H1 (cell line): ENCODE results near the gene CFAP92. TPM values are rescaled to one million over a fixed set of nuclear protein-coding genes. Genes with fewer than 3 reads are reported as not detected.
A peak's percentile ranks its signal among the peaks of the same experiment; 100 is the strongest.

ENCODE experiments used
- CTCF ChIA-PET: fragments of 300-600 bp; sonication (Branson Sonifier 250); formaldehyde crosslinking; loops from one replicate; lab custom pipeline; 2021; ENCODE audit not compliant: partially characterized antibody; lab: Charles Lee
- POLR2A ChIA-PET: fragments of 300-600 bp; sonication (Branson Sonifier 250); formaldehyde crosslinking; loops from one replicate; lab custom pipeline; 2021; ENCODE audit warnings: inconsistent platforms; ENCODE audit not compliant: partially characterized antibody; lab: Charles Lee
- DNase-seq, 2 experiments: peaks; one replicate each; pipeline versions ENCODE4 v3.0.0 to v3.0.0-alpha.2; 2010 to 2022; ENCODE audit warnings: low spot score in 2 of 2, low read depth in 1 of 2, mixed read lengths in 1 of 2
- FAIRE-seq: peaks from 2 replicates; lab custom pipeline; 2011; peaks lifted over from hg19 to GRCh38; lab: Jason Lieb, UNC
- H2AFZ ChIP-seq: 2 replicates; pipeline ENCODE4 v1.8.1; 2012; ENCODE audit warnings: low read length, inconsistent platforms
- H2AK5ac ChIP-seq: 2 replicates; pipeline ENCODE4 v1.6.1; 2013; ENCODE audit warnings: low read depth, low read length
- H2BK120ac ChIP-seq: replicated peaks from 2 replicates; pipeline ENCODE3; 2013; ENCODE audit warnings: low read depth, low read length, inconsistent platforms
- H2BK12ac ChIP-seq: 2 replicates; pipeline ENCODE4 v1.6.1; 2013; ENCODE audit warnings: low read depth, low read length
- H2BK15ac ChIP-seq: 2 replicates; pipeline ENCODE4 v1.6.1; 2013; ENCODE audit warnings: low read length
- H2BK20ac ChIP-seq: 2 replicates; pipeline ENCODE4 v1.6.1; 2013; ENCODE audit warnings: low read length
- H2BK5ac ChIP-seq: 2 replicates; pipeline ENCODE4 v1.6.1; 2013; ENCODE audit warnings: low read depth, low read length
- H3K14ac ChIP-seq: 2 replicates; pipeline ENCODE4 v1.6.1; 2013; ENCODE audit warnings: inconsistent platforms; ENCODE audit not compliant: insufficient read length
- H3K18ac ChIP-seq: 2 replicates; pipeline ENCODE4 v1.6.1; 2013; ENCODE audit warnings: low read length; ENCODE audit errors: extremely low read depth
- H3K23ac ChIP-seq: 2 replicates; pipeline ENCODE4 v1.6.1; 2013; ENCODE audit warnings: inconsistent platforms; ENCODE audit not compliant: insufficient read length
- H3K23me2 ChIP-seq: 2 replicates; pipeline ENCODE4 v1.6.1; 2013; ENCODE audit warnings: low read depth, low read length
- H3K27ac ChIP-seq: 2 replicates; pipeline ENCODE4 v1.6.1; 2011; ENCODE audit warnings: low read depth, low read length, inconsistent platforms
- H3K27me3 ChIP-seq, 4 experiments: replicated peaks in 1 of 4; 1 replicate in 1 of 4; 2 replicates in 3 of 4; pipeline versions ENCODE4 v1.6.1 to v1.8.1; 2011 to 2013; ENCODE audit warnings: low read length in 3 of 4, mild to moderate bottlenecking in 3 of 4, inconsistent platforms in 2 of 4, mixed read lengths in 2 of 4, moderate library complexity in 1 of 4; ENCODE audit not compliant: control insufficient read depth in 3 of 4, insufficient read depth in 3 of 4; ENCODE audit errors: extremely low read depth in 1 of 4
- H3K36me3 ChIP-seq, 4 experiments: 2 replicates each; pipeline versions ENCODE4 v1.6.1 to v1.8.1; 2011 to 2013; ENCODE audit warnings: mild to moderate bottlenecking in 4 of 4, low read length in 3 of 4, moderate library complexity in 2 of 4, control low read depth in 1 of 4, inconsistent platforms in 1 of 4; ENCODE audit not compliant: insufficient read depth in 4 of 4, control insufficient read depth in 2 of 4
- H3K4ac ChIP-seq: replicated peaks from 2 replicates; pipeline ENCODE3; 2013; ENCODE audit warnings: low read length, low read depth, mixed read lengths, inconsistent platforms; ENCODE audit not compliant: insufficient read length
- H3K4me1 ChIP-seq, 4 experiments: replicated peaks in 1 of 4; 1 replicate in 1 of 4; 2 replicates in 3 of 4; pipeline versions ENCODE4 v1.6.1 to v1.8.1; 2011 to 2013; ENCODE audit warnings: low read length in 3 of 4, inconsistent platforms in 2 of 4, mixed read lengths in 1 of 4; ENCODE audit not compliant: insufficient read depth in 4 of 4, control insufficient read depth in 3 of 4
- H3K4me2 ChIP-seq, 2 experiments: 2 replicates each; pipeline versions ENCODE4 v1.6.1 to v1.8.1; 2011 to 2013; ENCODE audit warnings: low read depth in 2 of 2, low read length in 2 of 2, control low read depth in 1 of 2, inconsistent platforms in 1 of 2, mild to moderate bottlenecking in 1 of 2; ENCODE audit not compliant: insufficient read depth in 1 of 2
- H3K4me3 ChIP-seq, 4 experiments: fragments of 200-600, 300-600 bp in 1 of 4; sonication (generic), shearing (Covaris generic), sonication (Bioruptor Twin) in 1 of 4; 2 replicates each; pipeline versions ENCODE4 v1.5.1 to v1.8.1; 2011 to 2016; ENCODE audit warnings: low read length in 4 of 4, low read depth in 3 of 4, control low read depth in 2 of 4, inconsistent platforms in 2 of 4, mild to moderate bottlenecking in 2 of 4, mixed read lengths in 1 of 4, moderate library complexity in 1 of 4; ENCODE audit not compliant: insufficient read depth in 2 of 4; ENCODE audit errors: extremely low read depth in 1 of 4
- H3K56ac ChIP-seq: replicated peaks from 2 replicates; pipeline ENCODE3; 2013; ENCODE audit warnings: low read depth, mild to moderate bottlenecking, mixed read lengths, low read length, inconsistent platforms; ENCODE audit not compliant: insufficient read length
- H3K79me1 ChIP-seq: 2 replicates; pipeline ENCODE4 v1.6.1; 2013; ENCODE audit warnings: low read depth, low read length, control low read depth
- H3K79me2 ChIP-seq, 2 experiments: 2 replicates each; pipeline versions ENCODE4 v1.6.1 to v1.8.1; 2012 to 2013; ENCODE audit warnings: low read length in 2 of 2, mild to moderate bottlenecking in 2 of 2, inconsistent platforms in 1 of 2; ENCODE audit not compliant: insufficient read depth in 2 of 2, control insufficient read depth in 1 of 2
- H3K9ac ChIP-seq, 4 experiments: replicated peaks in 1 of 4; 1 replicate in 1 of 4; 2 replicates in 3 of 4; pipeline versions ENCODE4 v1.6.1 to v1.8.1; 2011 to 2013; ENCODE audit warnings: low read depth in 3 of 4, low read length in 3 of 4, control low read depth in 2 of 4, mild to moderate bottlenecking in 2 of 4, moderate library complexity in 2 of 4, inconsistent platforms in 1 of 4; ENCODE audit errors: extremely low read depth in 1 of 4
- H3K9me3 ChIP-seq, 2 experiments: 2 replicates each; pipeline versions ENCODE4 v1.6.1 to v1.8.1; 2012 to 2013; ENCODE audit warnings: mild to moderate bottlenecking in 2 of 2, moderate library complexity in 2 of 2, control low read depth in 1 of 2, inconsistent platforms in 1 of 2, low read depth in 1 of 2, low read length in 1 of 2, mixed read lengths in 1 of 2; ENCODE audit not compliant: insufficient read depth in 2 of 2
- H4K20me1 ChIP-seq, 2 experiments: replicated peaks in 1 of 2; 2 replicates each; pipeline versions ENCODE3 to v1.8.1; 2011 to 2013; ENCODE audit warnings: inconsistent platforms in 2 of 2, low read length in 2 of 2, mild to moderate bottlenecking in 1 of 2; ENCODE audit not compliant: insufficient read depth in 2 of 2, control insufficient read depth in 1 of 2
- H4K5ac ChIP-seq: 2 replicates; pipeline ENCODE4 v1.6.1; 2013; ENCODE audit warnings: low read length, low read depth, mixed read lengths, inconsistent platforms; ENCODE audit not compliant: insufficient read length
- H4K8ac ChIP-seq: 2 replicates; pipeline ENCODE4 v1.8.0; 2013; ENCODE audit warnings: mild to moderate bottlenecking, moderate library complexity, low read length, inconsistent platforms; ENCODE audit not compliant: insufficient read depth; ENCODE audit errors: extremely low read depth
- H4K91ac ChIP-seq: replicated peaks from 2 replicates; pipeline ENCODE3; 2013; ENCODE audit warnings: low read length, mixed read lengths, inconsistent platforms; ENCODE audit not compliant: insufficient read length
- CBX8 ChIP-seq: fragments of 300-800, 300-1000 bp; sonication (generic); IDR thresholded peaks from 2 replicates; pipeline ENCODE4 v1.7.1; 2016; ENCODE audit warnings: low read depth, low read length, borderline replicate concordance
- CEBPB ChIP-seq: IDR thresholded peaks from 2 replicates; pipeline ENCODE4 v1.6.1; 2012; ENCODE audit warnings: low read depth, low read length
- CHD1 ChIP-seq: IDR thresholded peaks from 2 replicates; pipeline ENCODE4 v1.6.1; 2012; ENCODE audit warnings: low read depth, low read length, improper control_type of control experiment
- E2F6 ChIP-seq: IDR thresholded peaks from 2 replicates; pipeline ENCODE4 v1.6.1; 2012; ENCODE audit warnings: inconsistent platforms
- EGR1 ChIP-seq: IDR thresholded peaks from 2 replicates; pipeline ENCODE4 v1.6.1; 2011; ENCODE audit warnings: low read depth, low read length, borderline replicate concordance
- EP300 ChIP-seq, 2 experiments: IDR thresholded peaks; 1 replicate in 1 of 2; 2 replicates in 1 of 2; pipeline ENCODE4 v1.6.1; 2011 to 2012; ENCODE audit warnings: low read depth in 2 of 2, low read length in 2 of 2, mild to moderate bottlenecking in 2 of 2, borderline replicate concordance in 1 of 2, inconsistent platforms in 1 of 2, moderate library complexity in 1 of 2
- JUND ChIP-seq: IDR thresholded peaks from 2 replicates; pipeline ENCODE4 v1.6.1; 2011; ENCODE audit warnings: mild to moderate bottlenecking, improper control_type of control experiment, low read length
- POLR2A ChIP-seq, 2 experiments: IDR thresholded peaks; 1 replicate in 1 of 2; 2 replicates in 1 of 2; pipeline ENCODE4 v1.6.1; 2011; ENCODE audit warnings: low read depth in 2 of 2, low read length in 2 of 2, mild to moderate bottlenecking in 2 of 2; ENCODE audit errors: control extremely low read depth in 1 of 2
- RNF2 ChIP-seq: fragments of 200-900, 300-1000 bp; sonication (generic); IDR thresholded peaks from 2 replicates; pipeline ENCODE4 v1.7.1; 2016; ENCODE audit warnings: borderline replicate concordance, low read depth, mild to moderate bottlenecking, antibody characterized with exemption, low read length; ENCODE audit not compliant: poor library complexity, severe bottlenecking; ENCODE audit errors: missing control alignments
- RXRA ChIP-seq: IDR thresholded peaks from 2 replicates; pipeline ENCODE4 v1.6.1; 2011; ENCODE audit warnings: low read depth, mild to moderate bottlenecking, low read length, moderate library complexity; ENCODE audit not compliant: insufficient read depth
- TEAD4 ChIP-seq: IDR thresholded peaks from 2 replicates; pipeline ENCODE4 v1.6.1; 2012; ENCODE audit warnings: low read depth, low read length, inconsistent platforms, mixed read lengths
- USF2 ChIP-seq: IDR thresholded peaks from 2 replicates; pipeline ENCODE4 v1.6.1; 2011; ENCODE audit warnings: low read length, improper control_type of control experiment
- WGBS, 2 experiments: shearing (Covaris generic) in 1 of 2; methylation state at CpG; one replicate each; pipeline versions ENCODE4 v1.1.6 to v1.1.7; 2013 to 2015; ENCODE audit warnings: low lambda C conversion rate in 2 of 2, mixed read lengths in 2 of 2, inconsistent platforms in 1 of 2, low coverage in 1 of 2, missing lambda C conversion rate in 1 of 2; ENCODE audit not compliant: insufficient replicate concordance in 2 of 2, insufficient coverage in 1 of 2, insufficient read length in 1 of 2; ENCODE audit errors: extremely low coverage in 1 of 2, missing lambda C conversion rate in 1 of 2; 5-methylcytosine and 5-hydroxymethylcytosine counted together
- polyA plus RNA-seq, 7 experiments: library from polyadenylated mRNA; depleted of rRNA in 3 of 7; stranded (reverse) in 5 of 7; unstranded in 2 of 7; fragments of >200 nt in 5 of 7; fragments of 200-250 nt in 2 of 7; gene quantifications; 1 replicate in 5 of 7; 2 replicates in 1 of 7; 4 replicates in 1 of 7; pipeline versions ENCODE4 v1.2.1 to v1.2.3, GENCODE V29; 2011 to 2013; ENCODE audit warnings: missing spikeins in 2 of 7, mixed read lengths in 2 of 7
- total RNA-seq: library from RNA; stranded (reverse); fragmentation: NEBNext Ultra II Directional; extraction: Animal tissue kit (Norgen Biotek cat#: 25700); gene quantifications from 2 replicates; pipeline ENCODE4 v1.2.1, GENCODE V29; 2021

The CFAP92 gene
- total and polyA plus RNA-seq, 2 of the 8 experiments (the other 6 are each of a cell fraction or from before 2014, with no cell fraction given): 0.77 to 2.0 TPM

GRCh38 chr3:129013491-129013891, 19.6 kb upstream of the CFAP92 start:
- Histone ChIP-seq H3K9me3 (no peaks in the 10 kb centered on the region), H2BK15ac (no peak overlapping the region), H3K4ac (no peak overlapping the region), H2AFZ (no peak overlapping the region), H4K5ac (no peak overlapping the region), H3K27ac (no peak overlapping the region), H3K23ac (no peak overlapping the region), H2BK120ac (no peak overlapping the region), H3K23me2 (no peaks in the 10 kb centered on the region), H4K91ac (no peak overlapping the region), H2BK20ac (no peak overlapping the region), H3K4me3 (no peak overlapping the region), H3K9ac (no peak overlapping the region), H4K20me1 (no peaks in the 10 kb centered on the region), H3K79me2 (no peaks in the 10 kb centered on the region), H2BK5ac (no peak overlapping the region), H3K36me3 (no peaks in the 10 kb centered on the region), H3K79me1 (no peaks in the 10 kb centered on the region), H4K8ac (no peak overlapping the region), H3K18ac (no peak overlapping the region), H3K4me2 (no peak overlapping the region), H2AK5ac (no peak overlapping the region), H3K14ac (no peak overlapping the region), H3K4me1 (peaks cover 0 to 7% (median 1%) of the 10 kb centered on the region in 4 experiments; a peak in 2 of 7 replicates), H2BK12ac (no peak overlapping the region), H3K56ac (no peak overlapping the region), H3K27me3 (peaks cover 0 to 4% (median 0%) of the 10 kb centered on the region in 4 experiments; a peak in 2 of 7 replicates)
- CTCF ChIA-PET: interaction anchor here (0.7 to 4.7 kb wide), 9 partner anchors 10 to 43 kb away, joined by 3 to 28 read pairs (median 4); no protein-coding TSS in a partner anchor
- DNase-seq (no peak), FAIRE-seq (no peak)
- POLR2A ChIA-PET: interaction anchor here (2.9 kb wide), 1 partner anchor 11 kb away, joined by 13 read pairs; the partner anchor contains the start of gene EFCC1
- 83% methylated on average over 3 of the region's 3 CpGs; no CpG with 5 or more reads in 1 of the 2 experiments for WGBS, 2 experiments
- TF ChIP-seq RXRA: no peak
- no peak for TF ChIP-seq CEBPB
- no peak for TF ChIP-seq POLR2A (IDR thresholded peaks at IDR 0.05; ENCODE audit: control extremely low read depth in 1 of 2, low read depth in 2 of 2, low read length in 2 of 2)
- no peak for TF ChIP-seq RNF2
- no peak for TF ChIP-seq TEAD4
- no peak for TF ChIP-seq JUND
- TF ChIP-seq CHD1: no peak
- no peak for TF ChIP-seq CBX8
- no peak for TF ChIP-seq EP300 (IDR thresholded peaks at IDR 0.05; ENCODE audit: borderline replicate concordance in 1 of 2, low read depth in 2 of 2, low read length in 2 of 2)
- no peak for TF ChIP-seq EGR1
- peak; percentile 33; the same call in 1 of the 2 replicates for TF ChIP-seq USF2
- TF ChIP-seq E2F6: peak; percentile 97
